OCI-LY1 (cell line): ENCODE data around the gene DOCK2.

ENCODE experiments used
- CTCF ChIP-seq: fragments of 200-600 bp; sonication (generic), shearing (Covaris generic); IDR thresholded peaks from 2 replicates; pipeline ENCODE4 v1.5.1; 2017; ENCODE audit warnings: mild to moderate bottlenecking, antibody characterized with exemption, low read length, moderate library complexity, mixed read lengths
- EZH2 ChIP-seq: fragments of 200-600 bp; sonication (generic), shearing (Covaris generic); IDR thresholded peaks from 2 replicates; pipeline ENCODE4 v1.8.0; 2017; ENCODE audit warnings: borderline replicate concordance, mixed run types, mild to moderate bottlenecking, antibody characterized with exemption, low read length, moderate library complexity, mixed read lengths

- TF ChIP-seq CTCF (no peak), EZH2 (no peak)
Observed at GRCh38 chr5:169656125-169656901, 19.2 kb downstream of the DOCK2 start.
